ENCODE data around the gene PGLYRP4.

Gene PGLYRP4

GRCh38 chr1:153354515-153355193 lies 6.0 kb upstream of the PGLYRP4 start:
- no peaks in the 10 kb centered on the region for H3K9me3 ChIP-seq (ENCODE audit: control insufficient read depth, insufficient read depth, low read depth, low read length)
- H3K27ac ChIP-seq (ENCODE audit: extremely low read depth, low read depth, low read length): no peak overlapping the region
- ChIA-PET POLR2A (no interaction called here), CTCF (interaction anchor here (0.6 to 11.6 kb wide), 33 partner anchors 18 to 1544 kb away, joined by 3 to 259 read pairs (median 4); partner anchors contain the start of gene RAB13)
- TF ChIP-seq ZNF354C (tag by site-specific recombination; IDR thresholded peaks at IDR 0.05; ENCODE audit: borderline replicate concordance, low read depth) (no peak), ZNF623 (tag by site-specific recombination; IDR thresholded peaks at IDR 0.05) (no peak), ZNF214 (tag by site-specific recombination; IDR thresholded peaks at IDR 0.05; ENCODE audit: borderline replicate concordance) (no peak), ZNF2 (tag by site-specific recombination; IDR thresholded peaks at IDR 0.05) (no peak), SCRT1 (tag by site-specific recombination; IDR thresholded peaks at IDR 0.05; ENCODE audit: borderline replicate concordance) (no peak), BCL11B (tag by site-specific recombination; IDR thresholded peaks at IDR 0.05; ENCODE audit: low read depth) (no peak), ZSCAN5A (tag by site-specific recombination; IDR thresholded peaks at IDR 0.05) (no peak), ZNF350 (tag by site-specific recombination; IDR thresholded peaks at IDR 0.05) (no peak), ZNF416 (tag by site-specific recombination; IDR thresholded peaks at IDR 0.05) (no peak), GFI1B (tag by site-specific recombination; IDR thresholded peaks at IDR 0.05) (no peak), ZNF785 (tag by site-specific recombination; IDR thresholded peaks at IDR 0.05) (no peak), ZNF561 (tag by site-specific recombination; IDR thresholded peaks at IDR 0.05; ENCODE audit: borderline replicate concordance) (no peak), ZNF518A (tag by site-specific recombination; conservative IDR thresholded peaks at IDR 0.05; ENCODE audit: low read depth) (no peak), ZNF423 (tag by site-specific recombination; IDR thresholded peaks at IDR 0.05) (no peak), ZNF707 (tag by site-specific recombination; IDR thresholded peaks at IDR 0.05) (no peak), ZNF121 (tag by site-specific recombination; IDR thresholded peaks at IDR 0.05) (no peak), YY2 (tag by site-specific recombination; IDR thresholded peaks at IDR 0.05) (no peak)
- TF ChIP-seq, protein P1, sequence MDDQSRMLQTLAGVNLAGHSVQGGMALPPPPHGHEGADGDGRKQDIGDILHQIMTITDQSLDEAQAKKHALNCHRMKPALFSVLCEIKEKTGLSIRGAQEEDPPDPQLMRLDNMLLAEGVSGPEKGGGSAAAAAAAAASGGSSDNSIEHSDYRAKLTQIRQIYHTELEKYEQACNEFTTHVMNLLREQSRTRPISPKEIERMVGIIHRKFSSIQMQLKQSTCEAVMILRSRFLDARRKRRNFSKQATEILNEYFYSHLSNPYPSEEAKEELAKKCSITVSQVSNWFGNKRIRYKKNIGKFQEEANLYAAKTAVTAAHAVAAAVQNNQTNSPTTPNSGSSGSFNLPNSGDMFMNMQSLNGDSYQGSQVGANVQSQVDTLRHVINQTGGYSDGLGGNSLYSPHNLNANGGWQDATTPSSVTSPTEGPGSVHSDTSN (CRISPR knock-in tag; IDR thresholded peaks at IDR 0.05): no peak
- TF ChIP-seq, protein P2, sequence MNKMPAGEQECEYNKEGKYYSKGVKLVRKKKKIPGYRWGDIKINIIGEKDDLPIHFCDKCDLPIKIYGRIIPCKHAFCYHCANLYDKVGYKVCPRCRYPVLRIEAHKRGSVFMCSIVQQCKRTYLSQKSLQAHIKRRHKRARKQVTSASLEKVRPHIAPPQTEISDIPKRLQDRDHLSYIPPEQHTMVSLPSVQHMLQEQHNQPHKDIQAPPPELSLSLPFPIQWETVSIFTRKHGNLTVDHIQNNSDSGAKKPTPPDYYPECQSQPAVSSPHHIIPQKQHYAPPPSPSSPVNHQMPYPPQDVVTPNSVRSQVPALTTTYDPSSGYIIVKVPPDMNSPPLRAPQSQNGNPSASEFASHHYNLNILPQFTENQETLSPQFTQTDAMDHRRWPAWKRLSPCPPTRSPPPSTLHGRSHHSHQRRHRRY (tag by site-specific recombination; IDR thresholded peaks at IDR 0.05): no peak
- H3K36me3 ChIP-seq (ENCODE audit: control insufficient read depth in 2 of 2, insufficient read depth in 1 of 2, low read length in 2 of 2): no peaks in the 10 kb centered on the region
- H3K4me3 ChIP-seq (ENCODE audit: low read depth, low read length): no peak overlapping the region
- H3K4me1 ChIP-seq (ENCODE audit: control insufficient read depth, insufficient read depth, low read length): no peaks in the 10 kb centered on the region

Measured in HEK293 (cell line).